NCI-H1694 treated with DMSO at 0.1 percent for 48 hours (cell line): ENCODE results near the gene CADM4.
"Not testable (repeated sequence)": the region's sequence is repeated elsewhere in the genome, so short reads cannot be mapped to it uniquely, and the experiment has no call there.

ENCODE experiments used
- DNase-seq: peaks from one replicate; lab custom pipeline; 2025; lab: John Stamatoyannopoulos, UW

Gene CADM4, protein sequence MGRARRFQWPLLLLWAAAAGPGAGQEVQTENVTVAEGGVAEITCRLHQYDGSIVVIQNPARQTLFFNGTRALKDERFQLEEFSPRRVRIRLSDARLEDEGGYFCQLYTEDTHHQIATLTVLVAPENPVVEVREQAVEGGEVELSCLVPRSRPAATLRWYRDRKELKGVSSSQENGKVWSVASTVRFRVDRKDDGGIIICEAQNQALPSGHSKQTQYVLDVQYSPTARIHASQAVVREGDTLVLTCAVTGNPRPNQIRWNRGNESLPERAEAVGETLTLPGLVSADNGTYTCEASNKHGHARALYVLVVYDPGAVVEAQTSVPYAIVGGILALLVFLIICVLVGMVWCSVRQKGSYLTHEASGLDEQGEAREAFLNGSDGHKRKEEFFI

GRCh38 chr19:43639519-43640423 is at the start of gene CADM4:
TSS of gene CADM4 (minus strand) at chr19:43639850. CDS start at chr19:43639790, 60 bp downstream.
- DNase-seq: peak; percentile 10

- no peak for DNase-seq
Observed at GRCh38 chr19:43688059-43688701, 48.5 kb upstream of the CADM4 start.

DNA sequence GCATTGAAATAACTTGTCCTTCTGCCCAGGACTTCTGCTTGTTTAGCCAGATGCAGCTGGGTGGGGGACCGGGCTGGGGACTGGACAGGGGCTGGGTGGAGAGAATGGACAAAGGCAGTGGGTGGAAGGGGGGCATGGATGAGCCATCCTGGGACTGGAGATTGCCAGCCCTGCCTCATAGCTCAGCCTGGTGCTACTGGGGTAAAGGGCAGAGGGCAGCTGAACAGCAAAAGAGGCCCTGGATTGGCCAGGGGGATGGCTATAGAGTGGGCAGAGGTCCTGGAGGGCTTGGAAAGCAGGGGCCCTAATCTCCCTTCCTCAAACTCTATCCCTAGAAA is 48.0 kb upstream of the CADM4 start:
- no peak for DNase-seq

- no peak for DNase-seq
Observed at GRCh38 chr19:43684326-43684725, 44.7 kb upstream of the CADM4 start.

DNA sequence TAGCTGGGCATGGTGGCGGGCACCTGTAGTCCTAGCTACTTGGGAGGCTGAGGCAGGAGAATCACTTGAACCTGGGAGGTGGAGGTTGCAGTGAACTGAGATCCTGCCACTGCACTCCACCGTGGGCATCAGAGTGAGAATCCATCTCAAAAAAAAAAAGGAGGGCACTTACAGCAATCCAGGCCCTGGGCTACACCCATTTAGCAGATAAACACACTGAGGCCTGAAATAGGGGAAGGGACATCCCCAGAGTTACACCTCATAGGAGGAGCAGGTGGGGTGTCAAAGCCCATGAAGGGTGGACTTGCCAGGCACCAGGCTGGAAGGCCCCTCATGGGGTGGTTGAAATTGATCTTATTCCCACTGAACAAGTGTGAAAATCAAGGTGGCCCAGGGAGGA is 44.3 kb upstream of the CADM4 start:
- DNase-seq: no peak

GRCh38 chr19:43682824-43683661 is 43.4 kb upstream of the CADM4 start:
- DNase-seq: no peak

DNA sequence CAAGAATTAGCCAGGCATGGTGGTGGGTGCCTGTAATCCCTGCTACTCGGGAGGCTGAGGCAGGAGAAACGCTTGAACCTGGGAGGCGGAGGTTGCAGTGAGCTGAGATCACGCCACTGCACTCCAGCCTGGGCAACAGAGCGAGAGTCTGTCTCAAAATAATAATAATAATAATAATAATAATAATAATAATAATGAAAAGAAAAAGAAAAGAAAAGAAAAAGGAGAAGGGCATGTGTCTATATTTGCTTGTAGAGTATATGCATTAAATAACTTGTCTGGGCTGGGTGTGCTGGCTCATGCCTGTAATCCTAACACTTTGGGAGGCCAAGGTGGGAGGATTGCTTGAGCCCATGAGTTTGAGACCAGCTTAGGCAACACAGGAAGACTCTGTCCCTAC is 42.6 kb upstream of the CADM4 start:
- DNase-seq: not testable (repeated sequence)

- DNase-seq: no peak
Observed at GRCh38 chr19:43681821-43682220, 42.2 kb upstream of the CADM4 start.

- DNase-seq: no peak
Observed at GRCh38 chr19:43678512-43679261, 39.0 kb upstream of the CADM4 start.

DNA sequence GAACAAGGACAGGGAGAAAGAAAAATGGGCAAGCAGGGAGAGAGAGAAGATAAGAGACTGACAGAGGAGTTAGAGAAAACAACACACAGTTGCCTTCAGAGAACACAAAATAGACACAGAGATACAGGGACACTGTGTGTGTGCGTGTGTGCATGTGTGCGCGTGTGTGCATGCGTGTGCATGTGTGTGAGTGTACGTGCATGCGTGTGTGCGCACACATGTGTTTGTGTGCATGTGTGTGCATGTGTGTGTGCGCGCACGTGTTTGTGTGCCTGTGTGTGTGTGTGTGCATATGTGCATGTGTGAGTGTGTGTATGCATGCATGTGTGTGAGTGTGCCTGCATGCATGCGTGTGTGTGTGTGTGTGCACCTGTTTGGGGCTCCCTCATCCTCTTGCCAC is 36.3 kb upstream of the CADM4 start:
- DNase-seq: no peak

GRCh38 chr19:43675269-43675879 is 35.7 kb upstream of the CADM4 start:
- no peak for DNase-seq

DNA sequence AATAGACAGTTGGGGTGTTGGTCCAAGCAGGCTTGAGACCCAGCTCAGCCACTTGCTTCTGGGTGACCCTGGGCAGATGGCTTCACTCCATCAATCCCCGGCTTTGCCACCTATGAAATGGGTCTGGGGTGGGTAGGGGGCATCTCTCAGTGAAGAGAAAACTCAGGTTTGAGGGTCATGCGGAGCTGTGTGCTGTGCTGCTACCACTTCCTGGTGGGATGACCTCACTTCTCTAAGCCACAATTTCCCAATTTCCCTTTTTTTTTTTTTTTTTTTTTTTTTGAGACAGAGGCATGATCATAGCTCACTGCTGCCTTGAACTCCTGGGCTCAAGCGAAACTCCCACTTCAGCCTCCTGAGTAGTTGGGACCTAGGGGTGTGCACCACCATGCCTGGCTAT is 34.9 kb upstream of the CADM4 start:
- no peak for DNase-seq

DNA sequence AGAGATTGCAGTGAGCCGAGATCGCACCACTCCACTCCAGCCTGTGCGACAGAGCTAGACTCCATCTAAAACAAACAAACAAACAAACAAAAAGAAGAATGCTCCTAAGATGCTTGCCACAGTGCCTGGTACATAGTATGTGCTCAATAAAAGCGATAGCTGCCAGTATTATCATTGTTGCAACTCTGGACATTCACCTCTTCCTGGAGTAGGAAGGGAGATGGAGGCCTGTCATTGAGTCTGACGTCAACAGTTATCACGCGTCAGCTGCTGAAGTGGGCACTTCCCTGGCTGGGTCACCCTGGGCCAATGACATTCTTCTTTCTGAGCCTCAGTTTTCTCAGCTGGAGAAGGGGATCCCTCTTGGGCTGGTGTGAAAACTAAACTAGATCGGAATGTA is 34.5 kb upstream of the CADM4 start:
- DNase-seq: no peak

GRCh38 chr19:43673637-43674036 is 34.0 kb upstream of the CADM4 start:
- DNase-seq: no peak

DNA sequence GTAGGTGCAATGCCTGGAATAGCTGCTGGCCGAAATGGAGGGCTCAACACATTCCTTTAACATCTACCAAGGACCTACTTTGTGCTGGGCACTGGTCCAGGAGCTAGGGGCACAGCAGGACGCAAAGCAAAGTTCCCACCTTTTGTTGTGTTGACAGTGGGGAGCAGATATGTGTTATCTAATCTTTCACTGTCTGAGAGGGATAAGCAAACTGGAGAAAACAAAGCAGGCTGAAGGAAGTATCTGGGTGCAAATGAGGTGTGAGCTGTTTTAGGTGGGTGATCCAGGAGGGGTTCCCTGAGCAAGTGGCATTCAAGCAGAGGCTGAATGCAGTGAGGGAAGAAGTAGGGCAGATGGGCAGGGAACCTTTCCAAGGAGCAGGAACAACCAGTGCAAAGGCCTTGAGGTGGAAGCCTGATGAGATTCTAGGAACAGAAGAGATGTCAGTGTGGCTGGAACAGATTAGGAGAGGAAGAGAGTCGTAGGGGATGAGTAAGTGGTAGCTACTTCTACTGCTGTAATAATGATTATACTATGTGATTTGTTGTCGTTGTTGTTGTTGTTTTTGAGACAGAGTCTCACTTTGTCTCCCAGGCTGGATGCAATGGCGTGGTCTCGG is 32.5 kb upstream of the CADM4 start:
- DNase-seq: no peak

GRCh38 chr19:43668406-43669109 is 28.9 kb upstream of the CADM4 start:
- peak; percentile 96 for DNase-seq

GRCh38 chr19:43667876-43668405 is 28.3 kb upstream of the CADM4 start:
- DNase-seq: peak; percentile 96

- DNase-seq: no peak
Observed at GRCh38 chr19:43667126-43667875, 27.7 kb upstream of the CADM4 start.
